ENCODE data around the gene PHETA1.

DNA sequence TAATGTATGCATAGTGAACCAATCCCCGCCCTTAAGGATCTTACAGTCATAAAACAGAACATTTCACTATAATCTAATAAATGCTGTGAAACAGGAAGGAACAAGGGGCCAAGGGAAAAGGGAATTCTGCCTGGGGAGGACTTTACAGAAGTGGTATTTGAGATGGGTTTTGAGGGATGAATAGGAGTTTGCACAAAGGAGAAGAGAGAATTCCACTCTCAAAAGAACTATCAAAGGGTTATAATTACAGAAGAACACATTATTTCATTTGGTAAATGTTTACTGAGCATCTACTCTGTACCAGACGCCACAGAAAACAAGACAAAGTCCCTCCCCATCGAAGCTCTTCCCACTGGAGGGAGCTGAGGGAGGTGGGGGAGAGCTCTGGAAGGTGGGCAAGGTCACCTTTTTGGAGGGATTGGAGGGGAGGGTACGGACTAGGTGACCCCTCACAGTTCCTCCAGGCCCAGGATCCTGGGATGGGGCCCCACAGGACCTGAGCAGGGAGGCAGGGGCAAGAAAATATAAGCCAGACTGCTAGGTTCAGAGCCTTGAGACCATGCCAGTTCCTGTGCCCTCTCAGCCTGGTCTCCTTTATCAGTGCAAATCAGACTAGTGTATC, 24.5 kb downstream of the PHETA1 start:
- TF ChIP-seq, protein P1, sequence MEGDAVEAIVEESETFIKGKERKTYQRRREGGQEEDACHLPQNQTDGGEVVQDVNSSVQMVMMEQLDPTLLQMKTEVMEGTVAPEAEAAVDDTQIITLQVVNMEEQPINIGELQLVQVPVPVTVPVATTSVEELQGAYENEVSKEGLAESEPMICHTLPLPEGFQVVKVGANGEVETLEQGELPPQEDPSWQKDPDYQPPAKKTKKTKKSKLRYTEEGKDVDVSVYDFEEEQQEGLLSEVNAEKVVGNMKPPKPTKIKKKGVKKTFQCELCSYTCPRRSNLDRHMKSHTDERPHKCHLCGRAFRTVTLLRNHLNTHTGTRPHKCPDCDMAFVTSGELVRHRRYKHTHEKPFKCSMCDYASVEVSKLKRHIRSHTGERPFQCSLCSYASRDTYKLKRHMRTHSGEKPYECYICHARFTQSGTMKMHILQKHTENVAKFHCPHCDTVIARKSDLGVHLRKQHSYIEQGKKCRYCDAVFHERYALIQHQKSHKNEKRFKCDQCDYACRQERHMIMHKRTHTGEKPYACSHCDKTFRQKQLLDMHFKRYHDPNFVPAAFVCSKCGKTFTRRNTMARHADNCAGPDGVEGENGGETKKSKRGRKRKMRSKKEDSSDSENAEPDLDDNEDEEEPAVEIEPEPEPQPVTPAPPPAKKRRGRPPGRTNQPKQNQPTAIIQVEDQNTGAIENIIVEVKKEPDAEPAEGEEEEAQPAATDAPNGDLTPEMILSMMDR (IDR thresholded peaks at IDR 0.05) = no peak
- TF ChIP-seq POLR2A (IDR thresholded peaks at IDR 0.05) = no peak
